Natural killer cell (primary cell): Measurements from ENCODE around the gene NLE1. TPM values are rescaled to one million over a fixed set of nuclear protein-coding genes. Genes with fewer than 3 reads are reported as not detected.

ENCODE experiments used
- ATAC-seq, 3 donors: fragments of 150-1000 bp in 2 of 3; fragments of 200-7000 bp in 1 of 3; cut with Tn5 transposase; 1 replicate in 1 of 3; 2 replicates in 2 of 3; pipeline ENCODE4 v1.10.0; 2021; ENCODE audit warnings: mild to moderate bottlenecking in 2 of 3, moderate library complexity in 2 of 3
- DNase-seq, 2 donors: peaks; one replicate each; pipeline versions ENCODE4 v3.0.0 to v3.0.0-alpha.2; 2013 to 2021; ENCODE audit warnings: mixed read lengths in 1 of 2
- H3K27ac ChIP-seq: one replicate; pipeline ENCODE4 v1.5.1; 2013; ENCODE audit warnings: mild to moderate bottlenecking, low read length
- H3K27me3 ChIP-seq: one replicate; pipeline ENCODE4 v1.6.1; 2013; ENCODE audit warnings: low read length; ENCODE audit not compliant: control insufficient read depth, insufficient read depth
- H3K36me3 ChIP-seq: one replicate; pipeline ENCODE4 v1.6.1; 2013; ENCODE audit warnings: low read length; ENCODE audit not compliant: control insufficient read depth, insufficient read depth
- H3K4me1 ChIP-seq: one replicate; pipeline ENCODE4 v1.6.1; 2013; ENCODE audit warnings: low read length; ENCODE audit not compliant: control insufficient read depth, insufficient read depth
- H3K4me3 ChIP-seq: one replicate; pipeline ENCODE4 v1.5.1; 2013; ENCODE audit warnings: low read length
- H3K9me3 ChIP-seq: one replicate; pipeline ENCODE4 v1.6.1; 2013; ENCODE audit warnings: low read length; ENCODE audit not compliant: control insufficient read depth, insufficient read depth
- H3K27ac Mint-ChIP-seq, 2 donors: one replicate each; pipeline ENCODE4 v1.8.0; 2022; ENCODE audit warnings: mild to moderate bottlenecking in 2 of 2, mixed read lengths in 2 of 2, moderate library complexity in 1 of 2
- H3K27me3 Mint-ChIP-seq, 2 donors: one replicate each; pipeline ENCODE4 v1.8.0; 2022; ENCODE audit warnings: low read depth in 2 of 2, mixed read lengths in 2 of 2
- H3K36me3 Mint-ChIP-seq: one replicate; pipeline ENCODE4 v1.8.0; 2022; ENCODE audit warnings: mixed read lengths
- H3K4me1 Mint-ChIP-seq, 2 donors: one replicate each; pipeline ENCODE4 v1.8.0; 2022; ENCODE audit warnings: mixed read lengths in 2 of 2
- H3K4me3 Mint-ChIP-seq: one replicate; pipeline ENCODE4 v1.8.0; 2022; ENCODE audit warnings: mild to moderate bottlenecking, moderate library complexity, mixed read lengths
- H3K9me3 Mint-ChIP-seq, 2 donors: one replicate each; pipeline ENCODE4 v1.8.0; 2022; ENCODE audit warnings: mixed read lengths in 2 of 2
- WGBS: methylation state at CpG from one replicate; pipeline ENCODE4 v1.1.7; 2013; ENCODE audit warnings: missing lambda C conversion rate; ENCODE audit not compliant: insufficient coverage; 5-methylcytosine and 5-hydroxymethylcytosine counted together
- intact Hi-C: fragments of 100-400 bp; cut with micrococcal nuclease; formaldehyde crosslinking; loops from one replicate; pipeline ENCODE4 v1.14.2; 2022
- total RNA-seq, 4 donors: library from RNA; stranded (reverse); fragments of 120-200 nt in 1 of 4; gene quantifications; one replicate each; pipeline versions ENCODE4 v1.2.3 to v1.2.4, GENCODE V29; 2013 to 2022
- TF ChIP-seq, protein P1 (sequence below): fragments of 200-600 bp; IDR thresholded peaks from one replicate; pipeline ENCODE4 v1.8.0; 2022; ENCODE audit warnings: antibody characterized with exemption

Gene NLE1
- total RNA-seq, 3 donors from 2014 or later (not counting 1 experiment from before 2014, with no cell fraction given): 4.0 to 7.9 (median 6.1) TPM

GRCh38 chr17:35135322-35135721 lies 6.8 kb downstream of the NLE1 start:
- no peaks in the 10 kb centered on the region for H3K4me1 Mint-ChIP-seq
- WGBS: 95% methylated on average over 6 of the region's 6 CpGs

DNA sequence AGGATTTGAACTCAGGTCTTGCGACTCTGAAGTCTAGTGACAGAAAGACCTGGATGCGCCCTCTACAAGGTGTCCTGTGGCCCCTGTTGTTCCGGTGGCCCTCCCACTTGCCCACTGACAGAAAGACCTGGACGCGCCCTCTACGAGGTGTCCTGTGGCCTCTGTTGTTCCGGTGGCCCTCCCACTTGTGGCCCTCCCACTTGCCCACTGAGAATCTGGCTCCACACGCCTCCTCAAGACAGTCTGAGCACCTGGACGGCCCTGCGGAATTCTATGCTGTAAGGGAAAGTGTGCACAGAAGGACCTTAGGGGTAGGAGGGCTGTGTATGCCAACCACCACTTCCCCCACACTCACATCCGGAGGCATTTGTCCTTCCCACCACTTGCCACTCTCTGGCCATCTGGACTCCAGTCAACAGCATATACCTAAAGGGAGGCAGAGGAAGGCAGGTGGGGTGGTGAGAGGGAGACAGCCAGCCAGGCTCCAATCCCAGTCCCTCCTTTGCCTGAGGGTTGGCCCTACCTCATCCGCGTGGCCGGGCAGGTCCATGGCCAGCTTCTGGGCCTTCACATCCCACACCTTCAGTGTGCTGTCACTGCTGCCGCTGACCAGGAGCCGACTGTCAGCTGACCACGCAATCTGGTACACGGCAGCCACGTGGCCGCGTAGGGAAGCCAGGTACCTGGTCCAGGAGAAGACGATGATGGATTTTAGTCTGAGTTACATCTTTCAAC lies 9.1 kb downstream of the NLE1 start:
- ATAC-seq (no peak), DNase-seq (no peak)
- no peaks in the 10 kb centered on the region for H3K27me3 Mint-ChIP-seq
- no peak overlapping the region for H3K4me3 Mint-ChIP-seq
- Histone ChIP-seq H3K4me3 (no peak overlapping the region), H3K9me3 (no peaks in the 10 kb centered on the region), H3K27ac (no peak overlapping the region), H3K27me3 (no peaks in the 10 kb centered on the region), H3K4me1 (no peaks in the 10 kb centered on the region), H3K36me3 (peaks cover 73% of the 10 kb centered on the region)
- TF ChIP-seq, protein P1, sequence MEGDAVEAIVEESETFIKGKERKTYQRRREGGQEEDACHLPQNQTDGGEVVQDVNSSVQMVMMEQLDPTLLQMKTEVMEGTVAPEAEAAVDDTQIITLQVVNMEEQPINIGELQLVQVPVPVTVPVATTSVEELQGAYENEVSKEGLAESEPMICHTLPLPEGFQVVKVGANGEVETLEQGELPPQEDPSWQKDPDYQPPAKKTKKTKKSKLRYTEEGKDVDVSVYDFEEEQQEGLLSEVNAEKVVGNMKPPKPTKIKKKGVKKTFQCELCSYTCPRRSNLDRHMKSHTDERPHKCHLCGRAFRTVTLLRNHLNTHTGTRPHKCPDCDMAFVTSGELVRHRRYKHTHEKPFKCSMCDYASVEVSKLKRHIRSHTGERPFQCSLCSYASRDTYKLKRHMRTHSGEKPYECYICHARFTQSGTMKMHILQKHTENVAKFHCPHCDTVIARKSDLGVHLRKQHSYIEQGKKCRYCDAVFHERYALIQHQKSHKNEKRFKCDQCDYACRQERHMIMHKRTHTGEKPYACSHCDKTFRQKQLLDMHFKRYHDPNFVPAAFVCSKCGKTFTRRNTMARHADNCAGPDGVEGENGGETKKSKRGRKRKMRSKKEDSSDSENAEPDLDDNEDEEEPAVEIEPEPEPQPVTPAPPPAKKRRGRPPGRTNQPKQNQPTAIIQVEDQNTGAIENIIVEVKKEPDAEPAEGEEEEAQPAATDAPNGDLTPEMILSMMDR: no peak
- intact Hi-C loops: no loop called here
- H3K9me3 Mint-ChIP-seq: no peaks in the 10 kb centered on the region
- H3K36me3 Mint-ChIP-seq: peaks cover 18% of the 10 kb centered on the region
- WGBS: 95% methylated on average over 19 of the region's 22 CpGs
- no peaks in the 10 kb centered on the region for H3K4me1 Mint-ChIP-seq
- H3K27ac Mint-ChIP-seq: no peak overlapping the region

More at GRCh38 chr17:35135322-35135721, 6.8 kb downstream of the NLE1 start:
- no peak overlapping the region for H3K27ac Mint-ChIP-seq
- DNase-seq (no peak), ATAC-seq (no peak)
- H3K9me3 Mint-ChIP-seq: no peaks in the 10 kb centered on the region
- Histone ChIP-seq H3K27ac (no peak overlapping the region), H3K27me3 (no peaks in the 10 kb centered on the region), H3K9me3 (no peaks in the 10 kb centered on the region), H3K4me1 (no peaks in the 10 kb centered on the region), H3K4me3 (no peak overlapping the region), H3K36me3 (peaks cover 90% of the 10 kb centered on the region)
- H3K36me3 Mint-ChIP-seq: peaks cover 18% of the 10 kb centered on the region
- no peak overlapping the region for H3K4me3 Mint-ChIP-seq
- intact Hi-C loops: no loop called here
- TF ChIP-seq, protein P1: no peak
- H3K27me3 Mint-ChIP-seq: no peaks in the 10 kb centered on the region

GRCh38 chr17:35132099-35132498 lies 10.0 kb downstream of the NLE1 start:
- Mint-ChIP-seq H3K9me3 (no peaks in the 10 kb centered on the region), H3K4me1 (no peaks in the 10 kb centered on the region), H3K27ac (no peak overlapping the region), H3K4me3 (no peak overlapping the region), H3K36me3 (peaks cover 18% of the 10 kb centered on the region), H3K27me3 (no peaks in the 10 kb centered on the region)
- intact Hi-C loops: no loop called here
- ATAC-seq (no peak), DNase-seq (no peak)
- H3K36me3 ChIP-seq: peaks cover 64% of the 10 kb centered on the region
- 80% methylated on average over 10 of the region's 10 CpGs for WGBS
- no peak overlapping the region for H3K27ac ChIP-seq
- H3K27me3 ChIP-seq: no peaks in the 10 kb centered on the region
- no peaks in the 10 kb centered on the region for H3K4me1 ChIP-seq
- H3K9me3 ChIP-seq: no peaks in the 10 kb centered on the region
- TF ChIP-seq, protein P1: no peak
- no peak overlapping the region for H3K4me3 ChIP-seq

DNA sequence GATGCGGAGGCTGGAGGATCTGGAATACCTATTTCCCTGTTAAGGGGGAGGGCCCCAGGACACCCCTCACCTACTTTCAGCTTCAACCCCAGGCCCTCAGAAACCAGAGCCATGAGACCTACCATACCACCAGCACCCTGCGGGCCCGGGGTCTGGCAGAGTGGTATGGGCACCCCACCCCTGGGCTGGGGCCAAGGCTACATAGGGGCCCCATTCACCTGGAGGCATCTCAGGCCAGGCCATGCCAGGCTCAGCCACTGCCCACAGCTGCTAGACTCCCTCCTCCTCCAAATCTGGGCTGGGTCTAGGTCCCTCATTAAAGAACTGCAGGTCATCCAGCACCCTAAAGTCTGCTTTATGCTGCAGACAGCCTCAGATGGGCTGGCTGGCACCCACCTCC lies 11.7 kb downstream of the NLE1 start:
- no peak overlapping the region for H3K4me3 ChIP-seq
- peaks cover 12% of the 10 kb centered on the region for H3K36me3 Mint-ChIP-seq
- 96% methylated on average over 3 of the region's 3 CpGs for WGBS

More for the DNA sequence above, 11.7 kb downstream of the NLE1 start:
- no peaks in the 10 kb centered on the region for H3K27me3 Mint-ChIP-seq
- no peak overlapping the region for H3K4me3 Mint-ChIP-seq
- H3K27ac Mint-ChIP-seq: no peak overlapping the region
- DNase-seq (no peak), ATAC-seq (no peak)
- H3K27ac ChIP-seq: no peak overlapping the region
- intact Hi-C loops: no loop called here
- H3K9me3 ChIP-seq: no peaks in the 10 kb centered on the region
- no peaks in the 10 kb centered on the region for H3K9me3 Mint-ChIP-seq
- no peaks in the 10 kb centered on the region for H3K4me1 Mint-ChIP-seq
- H3K27me3 ChIP-seq: no peaks in the 10 kb centered on the region
- no peaks in the 10 kb centered on the region for H3K4me1 ChIP-seq
- peaks cover 47% of the 10 kb centered on the region for H3K36me3 ChIP-seq
- TF ChIP-seq, protein P1: no peak
